Choroid plexus epithelial cell (primary cell): ENCODE results near the gene TRAM2.

Experiments
- DNase-seq: peaks from one replicate; pipeline ENCODE4 v3.0.0-alpha.2; 2010; ENCODE audit warnings: low read depth
- H3K4me3 ChIP-seq: 2 replicates; pipeline ENCODE4 v1.5.1; 2011; ENCODE audit warnings: low read depth, mild to moderate bottlenecking, control low read depth, low read length, moderate library complexity
- CTCF ChIP-seq: conservative IDR thresholded peaks from 2 replicates; pipeline ENCODE4 v1.5.1; 2011; ENCODE audit warnings: low read depth, mild to moderate bottlenecking, control low read depth, inconsistent platforms, low read length, moderate library complexity

The TRAM2 gene

GRCh38 chr6:52538252-52538900 is 38.5 kb downstream of the TRAM2 start:
- DNase-seq = no peak
- no peak overlapping the region for H3K4me3 ChIP-seq
- TF ChIP-seq CTCF = no peak

GRCh38 chr6:52537001-52537753 is 39.7 kb downstream of the TRAM2 start:
- DNase-seq = peak; percentile 64
- no peak overlapping the region for H3K4me3 ChIP-seq
- no peak for TF ChIP-seq CTCF

GRCh38 chr6:52536424-52536916 is 40.4 kb downstream of the TRAM2 start:
- no peak for DNase-seq
- H3K4me3 ChIP-seq = no peak overlapping the region
- no peak for TF ChIP-seq CTCF

- TF ChIP-seq CTCF = no peak
- no peak overlapping the region for H3K4me3 ChIP-seq
- no peak for DNase-seq
Measured at GRCh38 chr6:52535711-52536423, 41.0 kb downstream of the TRAM2 start.

- H3K4me3 ChIP-seq = no peak overlapping the region
- TF ChIP-seq CTCF = no peak
- DNase-seq = no peak
Measured at GRCh38 chr6:52534966-52535390, 41.9 kb downstream of the TRAM2 start.

GRCh38 chr6:52534363-52534762 is 42.5 kb downstream of the TRAM2 start:
- no peak for TF ChIP-seq CTCF
- H3K4me3 ChIP-seq = no peak overlapping the region

More at GRCh38 chr6:52534363-52534762, 42.5 kb downstream of the TRAM2 start:
- DNase-seq = no peak
